GM23248 (cell line): ENCODE measurements around the gene ATAD3A. TPM values are rescaled to one million over a fixed set of nuclear protein-coding genes. Genes with fewer than 3 reads are reported as not detected.

Experiments used
- DNase-seq: peaks from one replicate; pipeline ENCODE4 v3.0.0-alpha.2; 2015
- H2AFZ ChIP-seq: fragments of 200-600 bp; sonication (generic); 2 replicates; pipeline ENCODE4 v1.6.1; 2016; ENCODE audit warnings: antibody characterized with exemption
- H3F3A ChIP-seq: fragments of 200-600 bp; sonication (generic); 2 replicates; pipeline ENCODE4 v1.6.1; 2016; ENCODE audit warnings: mild to moderate bottlenecking, antibody characterized with exemption, mixed run types; ENCODE audit not compliant: insufficient read depth
- H3K27ac ChIP-seq: fragments of 200-600 bp; sonication (generic); 2 replicates; pipeline ENCODE4 v1.5.1; 2016; ENCODE audit warnings: mild to moderate bottlenecking
- H3K27me3 ChIP-seq: fragments of 200-600 bp; sonication (generic); replicated peaks from 2 replicates; pipeline ENCODE4 v1.6.1; 2016; ENCODE audit warnings: mild to moderate bottlenecking; ENCODE audit not compliant: insufficient read depth
- H3K36me3 ChIP-seq: fragments of 200-600 bp; sonication (generic); 2 replicates; pipeline ENCODE4 v1.6.1; 2016; ENCODE audit warnings: low read depth, mild to moderate bottlenecking
- H3K4me1 ChIP-seq: fragments of 200-600 bp; sonication (generic); 2 replicates; pipeline ENCODE4 v1.6.1; 2016; ENCODE audit warnings: mild to moderate bottlenecking; ENCODE audit not compliant: insufficient read depth
- H3K4me2 ChIP-seq: fragments of 200-600 bp; sonication (generic); one replicate; pipeline ENCODE4 v1.6.1; 2016; ENCODE audit warnings: mild to moderate bottlenecking; ENCODE audit not compliant: unreplicated experiment
- H3K4me3 ChIP-seq: fragments of 200-600 bp; sonication (generic); 2 replicates; pipeline ENCODE4 v1.5.1; 2016; ENCODE audit warnings: mild to moderate bottlenecking
- H3K79me2 ChIP-seq: fragments of 200-600 bp; sonication (generic); 2 replicates; pipeline ENCODE4 v1.6.1; 2016; ENCODE audit warnings: mild to moderate bottlenecking; ENCODE audit not compliant: insufficient read depth
- H3K9ac ChIP-seq: fragments of 200-600 bp; sonication (generic); 2 replicates; pipeline ENCODE4 v1.6.1; 2016; ENCODE audit warnings: mild to moderate bottlenecking
- H3K9me2 ChIP-seq: fragments of 200-600 bp; sonication (generic); 2 replicates; pipeline ENCODE4 v1.6.1; 2016; ENCODE audit warnings: mixed run types, mild to moderate bottlenecking, moderate library complexity; ENCODE audit not compliant: insufficient read depth
- H3K9me3 ChIP-seq: fragments of 200-600 bp; sonication (generic); one replicate; pipeline ENCODE4 v1.6.1; 2017; ENCODE audit warnings: low read depth
- H4K20me1 ChIP-seq: fragments of 200-600 bp; sonication (generic); 2 replicates; pipeline ENCODE4 v1.6.0; 2016; ENCODE audit not compliant: insufficient read depth
- EZH2 ChIP-seq: fragments of 200-600 bp; sonication (generic); IDR thresholded peaks from 2 replicates; pipeline ENCODE4 v1.6.1; 2018; ENCODE audit warnings: antibody characterized with exemption, mild to moderate bottlenecking; ENCODE audit not compliant: insufficient read depth, poor library complexity, severe bottlenecking
- EZH2phosphoT487 ChIP-seq: fragments of 200-600 bp; sonication (generic); IDR thresholded peaks from 2 replicates; pipeline ENCODE4 v1.6.1; 2018; ENCODE audit warnings: antibody characterized with exemption, moderate library complexity, mild to moderate bottlenecking, low read depth; ENCODE audit not compliant: insufficient read depth
- WGBS, 2 experiments: methylation state at CpG; one replicate each; pipeline ENCODE4 v1.1.6; 2015 to 2017; ENCODE audit warnings: low lambda C conversion rate in 2 of 2, low coverage in 1 of 2; ENCODE audit errors: missing lambda C conversion rate in 2 of 2; 5-methylcytosine and 5-hydroxymethylcytosine counted together
- in situ Hi-C: fragments of 300-500 bp; cut with MboI; formaldehyde crosslinking; loops from 2 replicates; pipeline ENCODE4 v1.15.0; 2020
- polyA plus RNA-seq: library from polyadenylated mRNA; unstranded; fragments of >200 nt; fragmentation: Nextera tagmentation; extraction: Ambion mirVana; gene quantifications from 2 replicates; pipeline ENCODE4 v1.2.1, GENCODE V29; 2016
- total RNA-seq: library from RNA; depleted of rRNA; stranded (reverse); fragments of >200 nt; shearing (Covaris generic); gene quantifications from 2 replicates; pipeline ENCODE4 v1.2.3, GENCODE V29; 2014; rRNA removed

The ATAD3A gene
- total and polyA plus RNA-seq, 2 experiments from 2014 or later: 42.8 to 45.8 TPM

DNA sequence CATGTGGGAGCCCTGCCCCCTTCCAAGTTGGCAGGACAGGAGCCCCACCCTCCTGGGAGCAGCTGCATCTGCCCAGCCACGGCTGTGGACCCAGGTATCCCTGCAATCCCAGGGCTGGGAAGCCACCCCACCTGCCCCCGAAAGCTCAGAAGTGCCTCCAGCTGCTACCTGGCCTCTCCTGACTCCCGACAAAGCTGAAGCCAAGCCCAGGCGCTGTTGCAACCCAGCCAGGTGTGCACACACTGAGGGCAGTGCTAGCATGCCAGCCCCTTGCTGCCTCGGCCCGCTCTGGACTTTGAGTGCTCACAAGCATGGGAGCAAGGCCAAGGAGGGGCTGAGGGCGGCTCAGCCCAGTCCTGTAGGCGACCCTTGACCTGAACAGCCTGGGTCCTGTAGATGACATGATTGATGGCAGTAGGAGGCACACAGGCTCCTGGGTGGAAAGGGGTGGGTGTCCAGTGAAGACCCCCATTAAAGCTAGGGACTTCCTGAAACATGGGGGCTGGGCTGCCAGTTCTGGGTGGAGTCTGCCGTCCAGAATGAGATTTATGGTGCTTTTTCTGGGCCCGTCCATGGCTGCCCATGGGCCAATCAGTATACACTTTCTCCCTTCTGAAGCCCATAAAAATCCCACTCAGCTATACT is 65.5 kb downstream of the ATAD3A start:
- Histone ChIP-seq H3F3A (peaks cover 19% of the 10 kb centered on the region; the same call in 1 of the 2 replicates), H3K27me3 (peaks cover 16% of the 10 kb centered on the region), H3K27ac (no peak overlapping the region), H3K4me3 (no peak overlapping the region), H3K9me3 (no peaks in the 10 kb centered on the region), H3K36me3 (peaks cover 5% of the 10 kb centered on the region; the same call in 1 of the 2 replicates), H3K4me1 (peaks cover 18% of the 10 kb centered on the region), H4K20me1 (no peaks in the 10 kb centered on the region), H3K4me2 (no peak overlapping the region), H3K79me2 (peaks cover 20% of the 10 kb centered on the region), H2AFZ (no peak overlapping the region), H3K9ac (no peak overlapping the region), H3K9me2 (no peaks in the 10 kb centered on the region)
- WGBS, 2 experiments: 24 to 25% methylated on average over 10 of the region's 10 CpGs
- in situ Hi-C loops: no loop called here
- no peak for DNase-seq
- TF ChIP-seq EZH2: no peak
- no peak for TF ChIP-seq EZH2phosphoT487

DNA sequence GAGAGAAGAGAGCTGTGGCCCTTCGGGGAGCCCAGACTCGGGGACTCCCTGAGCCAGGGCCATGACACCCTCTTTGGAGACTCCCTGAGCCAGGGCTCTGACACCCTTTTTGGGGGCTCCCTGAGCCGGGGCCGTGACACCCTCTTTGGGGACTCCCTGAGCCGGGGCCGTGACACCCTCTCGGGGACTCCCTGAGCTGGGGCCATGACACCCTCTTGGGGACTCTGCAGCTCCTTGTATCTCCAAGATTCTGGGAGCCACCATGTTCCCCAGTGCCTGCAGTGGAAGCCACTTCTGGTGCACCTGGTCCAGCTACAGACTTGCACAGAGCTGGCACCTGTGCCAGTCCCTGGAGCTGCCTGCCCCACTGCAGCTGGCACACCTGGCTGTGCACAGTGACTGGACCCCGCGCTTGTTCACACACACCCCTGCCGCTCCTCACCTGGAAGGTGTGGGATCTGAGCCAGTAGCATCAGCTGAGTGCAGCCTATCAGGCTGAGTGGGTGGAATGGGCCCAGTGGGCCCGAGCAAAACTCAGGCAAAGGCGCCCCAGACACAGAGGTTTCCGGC is 66.5 kb downstream of the ATAD3A start:
- no peak for DNase-seq
- Histone ChIP-seq H3F3A (peaks cover 18% of the 10 kb centered on the region; the same call in 1 of the 2 replicates), H3K4me2 (no peak overlapping the region), H3K27ac (no peak overlapping the region), H3K36me3 (no peaks in the 10 kb centered on the region), H3K27me3 (peaks cover 23% of the 10 kb centered on the region), H3K4me3 (no peak overlapping the region), H3K79me2 (peaks cover 10% of the 10 kb centered on the region), H4K20me1 (no peaks in the 10 kb centered on the region), H2AFZ (no peak overlapping the region), H3K9me2 (no peaks in the 10 kb centered on the region), H3K9me3 (no peaks in the 10 kb centered on the region), H3K9ac (no peak overlapping the region), H3K4me1 (peaks cover 11% of the 10 kb centered on the region)
- TF ChIP-seq EZH2phosphoT487 (no peak), EZH2 (no peak)
- in situ Hi-C loops: no loop called here
- WGBS, 2 experiments: 78 to 87% methylated on average over 13 of the region's 13 CpGs

DNA sequence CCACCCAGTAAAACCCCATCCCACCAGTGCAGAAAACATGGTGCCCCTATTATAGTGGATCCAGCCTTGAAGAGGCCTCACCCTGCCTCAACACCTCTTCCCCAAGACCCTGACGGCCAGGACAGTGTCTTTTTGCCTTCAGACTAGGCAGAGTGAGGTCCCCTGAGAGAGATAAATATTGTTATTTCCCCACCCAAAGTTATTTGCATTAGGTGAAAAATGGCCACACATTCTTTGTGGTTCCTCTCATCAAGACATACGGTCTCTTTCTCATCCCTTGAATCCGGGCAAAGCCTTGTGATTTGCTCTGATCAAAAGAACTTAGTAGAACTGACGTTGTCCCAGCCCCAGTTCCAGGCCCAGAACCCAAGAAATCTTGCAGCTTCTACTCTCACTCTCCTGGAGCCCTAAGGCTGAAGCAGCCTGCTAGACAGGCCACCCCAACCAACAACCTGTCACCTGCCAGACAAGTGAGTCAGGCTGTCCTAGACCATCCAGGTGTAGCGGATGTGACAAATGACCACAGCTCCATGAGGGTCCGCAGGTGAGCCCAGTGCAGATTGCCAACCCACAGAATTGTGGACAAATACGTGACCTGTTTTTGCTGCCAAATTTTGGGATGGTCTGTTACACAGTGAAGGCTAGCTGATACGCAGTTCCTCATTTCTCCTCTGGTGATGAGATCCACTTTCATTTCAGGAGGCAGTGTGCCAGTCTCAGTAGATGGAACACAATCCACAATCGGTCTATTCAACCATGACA is 70.8 kb downstream of the ATAD3A start:
- Histone ChIP-seq H2AFZ (no peak overlapping the region), H3K27me3 (peaks cover 23% of the 10 kb centered on the region), H3F3A (no peaks in the 10 kb centered on the region), H3K9ac (no peak overlapping the region), H3K4me1 (no peaks in the 10 kb centered on the region), H3K4me3 (no peak overlapping the region), H3K36me3 (no peaks in the 10 kb centered on the region), H3K9me3 (no peaks in the 10 kb centered on the region), H3K27ac (no peak overlapping the region), H3K9me2 (no peaks in the 10 kb centered on the region), H4K20me1 (no peaks in the 10 kb centered on the region), H3K4me2 (no peak overlapping the region), H3K79me2 (no peaks in the 10 kb centered on the region)
- TF ChIP-seq EZH2: no peak
- TF ChIP-seq EZH2phosphoT487: no peak
- no peak for DNase-seq
- WGBS, 2 experiments: 64 to 67% methylated on average over 9 of the region's 9 CpGs
- in situ Hi-C loops: no loop called here

DNA sequence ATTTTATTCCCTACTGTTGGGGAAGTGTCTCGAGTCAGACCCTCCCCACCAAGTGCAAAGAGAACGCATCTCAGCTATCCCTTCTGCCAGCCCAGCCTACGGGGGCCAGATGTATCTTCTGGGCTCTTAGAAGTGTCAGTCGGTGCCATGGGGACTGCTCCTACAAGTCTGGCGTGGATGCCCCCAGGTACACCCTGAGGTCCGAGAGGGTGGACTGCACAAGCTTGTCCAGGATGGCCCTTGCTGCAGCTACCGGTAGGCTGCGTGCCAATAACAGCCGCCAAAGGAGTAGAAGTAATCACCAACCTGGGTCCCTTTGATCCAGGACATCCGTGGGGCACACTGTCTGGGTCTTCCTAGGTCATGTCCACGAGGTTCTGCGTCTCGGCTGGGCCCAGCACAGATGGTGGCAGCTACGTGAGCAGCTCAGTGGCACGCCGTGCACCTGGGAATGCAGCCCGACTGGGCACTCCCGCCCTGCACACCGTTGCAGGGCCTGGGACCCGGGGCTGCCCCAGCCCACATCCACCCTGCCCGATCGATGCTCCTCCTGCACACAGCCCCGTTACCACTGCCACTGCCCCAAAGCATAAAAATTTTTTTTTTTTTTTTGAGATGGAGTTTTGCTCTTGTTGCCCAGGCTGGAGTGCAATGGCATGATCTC is 71.5 kb downstream of the ATAD3A start:
- no peak for TF ChIP-seq EZH2
- TF ChIP-seq EZH2phosphoT487: no peak
- in situ Hi-C loops: no loop called here

More for the DNA sequence above, 71.5 kb downstream of the ATAD3A start:
- WGBS, 2 experiments: 70 to 71% methylated on average over 21 to 23 of the region's 23 CpGs
- Histone ChIP-seq H3K27ac (no peak overlapping the region), H3F3A (no peaks in the 10 kb centered on the region), H2AFZ (no peak overlapping the region), H3K4me1 (no peaks in the 10 kb centered on the region), H3K9me3 (no peaks in the 10 kb centered on the region), H3K79me2 (no peaks in the 10 kb centered on the region), H3K4me3 (no peak overlapping the region), H3K4me2 (no peak overlapping the region), H3K9ac (no peak overlapping the region), H3K36me3 (no peaks in the 10 kb centered on the region), H3K27me3 (peaks cover 23% of the 10 kb centered on the region), H3K9me2 (no peaks in the 10 kb centered on the region), H4K20me1 (no peaks in the 10 kb centered on the region)
- no peak for DNase-seq

Other genes starting within 250 kb of the ATAD3A start
- gene UBE2J2, start 238.3 kb upstream of the ATAD3A start, total RNA-seq: 49.7 and 51.0 TPM in 2 replicates
- 63.5 and 68.0 TPM in 2 replicates for gene UBE2J2, start 238.3 kb upstream of the ATAD3A start, polyA plus RNA-seq
- gene SCNN1D, start 231.7 kb upstream of the ATAD3A start, total RNA-seq: 0.76 and 2.5 TPM in 2 replicates
- gene SCNN1D, start 231.7 kb upstream of the ATAD3A start, polyA plus RNA-seq: 0.46 and 0.55 TPM in 2 replicates
- 58.6 and 68.0 TPM in 2 replicates for gene ACAP3, start 204.2 kb upstream of the ATAD3A start, total RNA-seq
- gene ACAP3, start 204.2 kb upstream of the ATAD3A start, polyA plus RNA-seq: 11.6 and 11.8 TPM in 2 replicates
- 36.2 and 46.5 TPM in 2 replicates for gene PUSL1, start 203.6 kb upstream of the ATAD3A start, total RNA-seq
- 28.3 and 30.9 TPM in 2 replicates for gene PUSL1, start 203.6 kb upstream of the ATAD3A start, polyA plus RNA-seq
- 80.1 and 90.0 TPM in 2 replicates for gene INTS11, start 187.5 kb upstream of the ATAD3A start, total RNA-seq
- 70.2 and 72.8 TPM in 2 replicates for gene INTS11, start 187.5 kb upstream of the ATAD3A start, polyA plus RNA-seq
- 30.5 and 39.0 TPM in 2 replicates for gene CPTP, start 187.4 kb upstream of the ATAD3A start, total RNA-seq
- 28.0 and 33.2 TPM in 2 replicates for gene CPTP, start 187.4 kb upstream of the ATAD3A start, polyA plus RNA-seq
- 0.54 TPM in 1 of 2 replicates, not detected in the other for gene TAS1R3, start 180.9 kb upstream of the ATAD3A start, total RNA-seq
- 0.24 TPM in 1 of 2 replicates, not detected in the other for gene TAS1R3, start 180.9 kb upstream of the ATAD3A start, polyA plus RNA-seq
- gene DVL1, start 162.7 kb upstream of the ATAD3A start, total RNA-seq: 113 and 119 TPM in 2 replicates
- gene DVL1, start 162.7 kb upstream of the ATAD3A start, polyA plus RNA-seq: 8.6 and 9.9 TPM in 2 replicates
- gene MXRA8, start 153.6 kb upstream of the ATAD3A start, total RNA-seq: 1,040 and 1,228 TPM in 2 replicates
- gene MXRA8, start 153.6 kb upstream of the ATAD3A start, polyA plus RNA-seq: 584 and 609 TPM in 2 replicates
- gene AURKAIP1, start 137.0 kb upstream of the ATAD3A start, total RNA-seq: 118 and 120 TPM in 2 replicates
- gene AURKAIP1, start 137.0 kb upstream of the ATAD3A start, polyA plus RNA-seq: 216 and 218 TPM in 2 replicates
- gene CCNL2, start 112.8 kb upstream of the ATAD3A start, total RNA-seq: 150 and 185 TPM in 2 replicates
- 151 and 199 TPM in 2 replicates for gene CCNL2, start 112.8 kb upstream of the ATAD3A start, polyA plus RNA-seq
- 88.9 and 105 TPM in 2 replicates for gene MRPL20, start 104.9 kb upstream of the ATAD3A start, total RNA-seq
- gene MRPL20, start 104.9 kb upstream of the ATAD3A start, polyA plus RNA-seq: 176 and 181 TPM in 2 replicates
- gene ANKRD65, start 90.9 kb upstream of the ATAD3A start, total RNA-seq: 0.51 and 0.97 TPM in 2 replicates
- gene ANKRD65, start 90.9 kb upstream of the ATAD3A start, polyA plus RNA-seq: 0.44 and 0.70 TPM in 2 replicates
- 1.4 and 2.3 TPM in 2 replicates for gene VWA1, start 76.5 kb upstream of the ATAD3A start, total RNA-seq
- gene VWA1, start 76.5 kb upstream of the ATAD3A start, polyA plus RNA-seq: 0.60 and 1.3 TPM in 2 replicates
- not detected in 2 replicates for gene ATAD3C, start 62.5 kb upstream of the ATAD3A start, total RNA-seq
- 0.51 TPM in 1 of 2 replicates, not detected in the other for gene ATAD3C, start 62.5 kb upstream of the ATAD3A start, polyA plus RNA-seq
- 20.2 and 34.7 TPM in 2 replicates for gene ATAD3B, start 40.4 kb upstream of the ATAD3A start, total RNA-seq
- gene ATAD3B, start 40.4 kb upstream of the ATAD3A start, polyA plus RNA-seq: 11.6 and 12.1 TPM in 2 replicates
- gene TMEM240, start 28.5 kb downstream of the ATAD3A start, total RNA-seq: 1.1 and 3.3 TPM in 2 replicates
- gene TMEM240, start 28.5 kb downstream of the ATAD3A start, polyA plus RNA-seq: 0.44 and 0.76 TPM in 2 replicates
- gene SSU72, start 62.7 kb downstream of the ATAD3A start, total RNA-seq: 60.8 and 69.2 TPM in 2 replicates
- gene SSU72, start 62.7 kb downstream of the ATAD3A start, polyA plus RNA-seq: 195 and 204 TPM in 2 replicates
- gene FNDC10, start 88.0 kb downstream of the ATAD3A start, total RNA-seq: 7.7 and 9.8 TPM in 2 replicates
- gene FNDC10, start 88.0 kb downstream of the ATAD3A start, polyA plus RNA-seq: 3.1 and 3.9 TPM in 2 replicates
- gene MIB2, start 103.3 kb downstream of the ATAD3A start, total RNA-seq: 70.5 and 100 TPM in 2 replicates
- gene MIB2, start 103.3 kb downstream of the ATAD3A start, polyA plus RNA-seq: 29.2 and 30.3 TPM in 2 replicates
- not detected in 2 replicates for gene MMP23B, start 120.0 kb downstream of the ATAD3A start, total RNA-seq
- 1.1 TPM in 1 of 2 replicates, not detected in the other for gene MMP23B, start 120.0 kb downstream of the ATAD3A start, polyA plus RNA-seq
- 8.2 and 11.7 TPM in 2 replicates for gene CDK11B, start 146.8 kb downstream of the ATAD3A start, total RNA-seq
- 18.2 and 19.1 TPM in 2 replicates for gene CDK11B, start 146.8 kb downstream of the ATAD3A start, polyA plus RNA-seq
- 32.5 and 38.3 TPM in 2 replicates for gene SLC35E2B, start 180.6 kb downstream of the ATAD3A start, total RNA-seq
- gene SLC35E2B, start 180.6 kb downstream of the ATAD3A start, polyA plus RNA-seq: 22.2 and 23.4 TPM in 2 replicates
- gene CDK11A, start 212.2 kb downstream of the ATAD3A start, total RNA-seq: 5.1 and 14.4 TPM in 2 replicates
- 18.9 and 20.0 TPM in 2 replicates for gene CDK11A, start 212.2 kb downstream of the ATAD3A start, polyA plus RNA-seq